Measurements from ENCODE around the gene EHD2.

EHD2 gene

GRCh38 chr19:47687906-47688305, 25.3 kb upstream of the EHD2 start:
- in situ Hi-C loops (cut with MboI; ENCODE audit: low sequenced_read_pairs) = no loop called here

- in situ Hi-C loops (cut with MboI; ENCODE audit: low sequenced_read_pairs) = no loop called here
These were observed 22.1 kb upstream of the EHD2 start for GRCh38 chr19:47691090-47691489.

- in situ Hi-C loops (cut with MboI; ENCODE audit: low sequenced_read_pairs) = no loop called here
These were observed 21.4 kb upstream of the EHD2 start for GRCh38 chr19:47691782-47692181.

- in situ Hi-C loops (cut with MboI; ENCODE audit: low sequenced_read_pairs) = no loop called here
These were observed 19.7 kb upstream of the EHD2 start for GRCh38 chr19:47693489-47693888.

DNA sequence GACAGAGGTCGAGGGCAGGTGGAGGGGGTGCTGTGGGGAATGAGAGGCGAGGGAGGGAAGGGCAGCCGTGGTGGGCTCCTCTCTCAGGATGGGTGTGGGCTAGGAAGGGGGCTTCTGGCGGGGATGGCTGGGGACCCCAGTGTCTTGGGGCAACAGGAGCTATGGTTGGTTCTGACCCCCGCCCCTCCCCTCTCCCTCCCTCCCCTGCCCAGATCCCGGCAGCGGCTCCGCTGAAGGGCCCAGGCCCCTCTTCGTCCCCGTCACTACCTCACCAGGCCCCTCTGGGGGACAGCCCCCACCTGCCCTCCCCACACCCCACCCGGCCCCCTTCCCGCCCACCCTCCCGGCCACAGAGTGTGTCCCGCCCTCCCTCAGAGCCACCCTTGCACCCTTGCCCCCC, 19.3 kb upstream of the EHD2 start:
- in situ Hi-C loops (cut with MboI; ENCODE audit: low sequenced_read_pairs) = no loop called here

GRCh38 chr19:47694466-47695273, 18.6 kb upstream of the EHD2 start:
- in situ Hi-C loops (cut with MboI; ENCODE audit: low sequenced_read_pairs) = no loop called here

GRCh38 chr19:47695533-47696262, 17.5 kb upstream of the EHD2 start:
- in situ Hi-C loops (cut with MboI; ENCODE audit: low sequenced_read_pairs) = no loop called here

DNA sequence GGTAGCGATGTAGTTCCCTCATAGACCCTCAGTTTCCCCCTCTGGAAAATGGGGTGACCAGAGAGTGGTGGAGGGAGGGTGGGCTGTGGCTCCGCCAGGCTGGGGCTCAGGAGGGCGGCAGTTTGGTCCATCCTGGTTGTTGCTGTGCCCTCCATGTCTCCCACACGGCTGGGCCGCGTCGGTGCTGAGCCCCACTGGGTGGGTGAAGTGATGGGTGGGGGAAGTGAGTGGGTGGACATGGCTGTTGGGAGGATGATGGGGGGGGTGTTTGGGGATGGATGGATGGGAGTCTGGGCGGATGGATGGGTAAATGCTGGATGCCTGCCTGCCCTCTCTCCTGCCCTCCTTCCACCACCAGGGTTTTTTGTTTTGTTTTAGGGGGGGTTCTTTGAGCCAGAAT, 16.6 kb upstream of the EHD2 start:
- in situ Hi-C loops (cut with MboI; ENCODE audit: low sequenced_read_pairs) = no loop called here

DNA sequence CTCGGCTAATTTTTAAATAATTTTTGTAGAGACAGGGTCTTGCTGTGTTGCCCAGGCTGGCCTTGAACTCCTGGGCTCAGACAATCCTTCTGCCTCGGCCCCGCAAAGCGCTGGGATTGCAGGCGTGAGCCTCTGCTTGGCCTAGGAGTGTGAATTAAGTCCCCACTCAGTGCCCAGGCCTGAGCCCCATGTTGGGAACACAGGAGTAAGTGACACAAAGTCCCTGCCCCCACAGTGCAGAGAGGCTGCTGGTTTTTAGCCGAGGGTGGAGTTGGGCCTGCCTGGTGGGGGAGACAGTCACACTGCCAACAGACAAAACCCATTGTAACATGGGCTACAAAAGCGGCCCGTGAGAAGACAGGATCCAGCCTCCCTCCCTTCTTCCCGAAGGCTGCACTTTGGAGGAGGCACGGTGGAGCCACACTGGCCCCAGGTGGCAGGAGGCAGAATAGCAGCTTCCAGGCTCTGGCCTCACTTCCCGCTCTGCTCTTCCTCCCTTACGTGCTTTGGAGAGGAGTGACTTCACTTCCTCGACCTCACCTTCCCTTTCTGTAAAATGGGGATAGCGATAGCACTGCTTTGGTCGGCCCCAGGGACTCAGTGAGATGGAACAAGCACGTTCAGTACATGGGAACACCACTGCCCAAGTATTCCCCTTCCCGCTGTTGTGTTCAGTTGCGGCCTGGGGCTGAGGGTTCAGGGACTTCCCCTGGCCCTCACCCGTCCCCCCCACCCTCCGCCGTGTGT, 15.2 kb upstream of the EHD2 start:
- in situ Hi-C loops (cut with MboI; ENCODE audit: low sequenced_read_pairs) = no loop called here

- in situ Hi-C loops (cut with MboI; ENCODE audit: low sequenced_read_pairs) = no loop called here
These were observed 14.4 kb upstream of the EHD2 start for GRCh38 chr19:47698631-47699359.

DNA sequence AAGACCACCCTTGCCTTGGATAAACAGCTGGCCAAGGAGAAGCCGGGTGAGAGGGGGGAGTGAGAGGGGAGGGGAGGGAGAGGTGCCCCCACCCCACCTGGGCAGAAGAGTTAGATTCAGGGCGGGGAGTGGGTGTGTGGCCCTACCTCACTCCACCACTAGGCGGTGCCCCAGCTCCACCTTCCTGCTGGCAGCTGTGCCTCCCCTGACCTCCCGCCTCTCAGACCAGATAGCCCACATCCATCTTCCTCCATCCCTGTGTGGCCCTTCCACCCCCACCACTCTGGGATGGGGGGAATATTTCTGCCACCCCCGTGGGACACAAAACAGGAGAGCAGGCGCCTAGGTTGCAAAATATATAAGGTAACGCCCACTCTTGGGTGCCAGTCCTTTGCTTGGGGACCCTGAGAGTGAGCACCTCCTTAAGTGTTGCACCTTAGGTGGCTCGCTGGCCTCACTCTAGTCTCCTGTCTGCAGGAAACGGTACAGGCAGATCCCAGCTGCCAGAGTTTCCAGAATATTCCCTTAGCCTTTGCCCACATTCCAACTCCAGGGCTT, 13.8 kb upstream of the EHD2 start:
- in situ Hi-C loops (cut with MboI; ENCODE audit: low sequenced_read_pairs) = no loop called here

- in situ Hi-C loops (cut with MboI; ENCODE audit: low sequenced_read_pairs) = no loop called here
These were observed 12.1 kb upstream of the EHD2 start for GRCh38 chr19:47700934-47701716.

- in situ Hi-C loops (cut with MboI; ENCODE audit: low sequenced_read_pairs) = no loop called here
These were observed 11.3 kb upstream of the EHD2 start for GRCh38 chr19:47701717-47702552.

DNA sequence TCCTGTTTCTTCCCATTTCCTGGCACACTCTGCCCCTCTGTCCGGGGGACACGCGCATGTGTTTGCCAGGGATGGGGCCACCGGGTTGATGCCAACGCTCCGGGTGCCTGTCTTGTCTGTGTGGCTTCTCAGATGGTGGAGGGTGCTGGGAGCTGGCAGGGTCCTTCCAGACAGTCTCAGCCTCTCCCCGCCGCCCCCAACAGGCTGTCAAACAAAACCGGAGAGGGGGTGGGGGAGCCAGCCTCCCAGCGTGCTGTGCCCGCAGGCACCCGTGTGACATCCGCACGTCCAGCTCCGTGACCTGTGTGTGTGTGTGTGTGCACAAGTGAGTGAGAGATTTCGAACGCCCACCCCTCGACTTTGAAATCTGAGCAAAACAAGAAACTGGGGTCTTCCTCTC, 10.6 kb upstream of the EHD2 start:
- in situ Hi-C loops (cut with MboI; ENCODE audit: low sequenced_read_pairs) = no loop called here

- in situ Hi-C loops (cut with MboI; ENCODE audit: low sequenced_read_pairs) = no loop called here
These were observed 9.9 kb upstream of the EHD2 start for GRCh38 chr19:47703301-47703700.

- in situ Hi-C loops (cut with MboI; ENCODE audit: low sequenced_read_pairs) = no loop called here
These were observed 9.2 kb upstream of the EHD2 start for GRCh38 chr19:47704024-47704423.

GRCh38 chr19:47704656-47705055, 8.6 kb upstream of the EHD2 start:
- in situ Hi-C loops (cut with MboI; ENCODE audit: low sequenced_read_pairs) = no loop called here

DNA sequence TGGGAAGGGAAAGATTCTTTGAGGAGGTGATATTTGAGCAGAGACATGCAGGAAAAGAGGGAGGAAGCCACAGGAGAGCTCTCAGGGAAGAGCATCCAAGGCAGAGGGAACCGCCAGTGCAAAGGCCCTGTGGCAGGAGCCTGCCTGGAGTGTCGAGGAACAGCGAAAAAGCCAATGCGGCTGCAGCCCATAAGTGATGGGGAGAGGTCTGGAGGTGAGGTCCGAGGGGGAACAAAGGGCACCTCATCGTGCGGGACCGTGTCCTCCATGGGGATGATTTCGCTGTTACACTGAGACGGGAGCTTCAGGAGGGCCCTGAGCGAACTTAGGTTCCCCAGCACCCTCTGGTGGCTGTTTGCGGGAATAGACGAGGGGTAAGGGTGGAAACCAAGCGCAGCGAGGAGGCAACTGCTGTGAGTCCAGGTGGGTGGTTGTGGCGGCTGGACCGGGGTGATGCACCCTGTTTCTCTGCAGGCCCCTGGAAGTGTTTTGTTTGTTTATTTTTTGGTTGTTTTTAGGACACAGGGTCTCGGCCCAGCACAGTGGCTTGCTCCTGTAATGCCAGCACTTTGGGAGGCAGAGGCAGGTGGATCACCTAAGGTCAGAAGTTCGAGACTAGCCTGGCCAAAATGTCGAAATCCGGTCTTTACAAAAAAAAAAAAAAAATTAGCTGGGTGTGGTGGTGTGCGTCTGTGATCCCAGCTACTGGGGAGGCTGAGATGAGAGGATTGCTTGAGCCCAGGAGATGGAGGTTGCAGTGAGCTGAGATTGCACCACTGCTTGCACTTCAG, 5.9 kb upstream of the EHD2 start:
- in situ Hi-C loops (cut with MboI; ENCODE audit: low sequenced_read_pairs) = no loop called here

Measured in hTERT RPE-1 (cell line).